Ascending aorta (tissue), 2 donors: ENCODE data around the gene LSM10. TPM values are rescaled to one million over a fixed set of nuclear protein-coding genes. Genes with fewer than 3 reads are reported as not detected.

Experiments used
- DNase-seq, 2 donors: peaks; one replicate each; pipeline ENCODE4 v3.0.0-alpha.2; 2019; ENCODE audit warnings: low spot score in 2 of 2
- H3K27ac ChIP-seq, 2 donors: fragments of 200-600 bp; sonication (generic); one replicate each; pipeline ENCODE4 v1.5.1; 2016 to 2017; ENCODE audit warnings: mild to moderate bottlenecking in 1 of 2
- H3K27me3 ChIP-seq: fragments of 200-600 bp; sonication (generic); one replicate; pipeline ENCODE4 v1.5.1; 2017
- H3K36me3 ChIP-seq, 2 donors: fragments of 200-600 bp; sonication (generic); one replicate each; pipeline ENCODE4 v1.5.1; 2016
- H3K4me1 ChIP-seq, 2 donors: fragments of 200-600 bp; sonication (generic); one replicate each; pipeline ENCODE4 v1.5.1; 2016 to 2017; ENCODE audit warnings: mild to moderate bottlenecking in 1 of 2
- H3K4me3 ChIP-seq, 2 donors: fragments of 200-600 bp; sonication (generic); one replicate each; pipeline ENCODE4 v1.5.1; 2016 to 2017; ENCODE audit warnings: mild to moderate bottlenecking in 1 of 2
- H3K9me3 ChIP-seq, 2 donors: fragments of 200-600 bp; sonication (generic); one replicate each; pipeline ENCODE4 v1.5.1; 2016
- intact Hi-C: fragments of 100-400 bp; cut with DNase I; formaldehyde crosslinking; loops from one replicate; pipeline ENCODE4 v1.15.1; 2023
- total RNA-seq: library from RNA; depleted of rRNA; stranded (reverse); fragments of >200 nt; gene quantifications from one replicate; pipeline ENCODE4 v1.1.0, GENCODE V29; 2016
- TF ChIP-seq, protein P1 (sequence below), 3 experiments: fragments of 200-600 bp in 2 of 3; fragments of 450-650 bp in 1 of 3; sonication (generic) in 2 of 3; IDR thresholded peaks; one replicate each; pipeline ENCODE4 v1.5.1; 2016 to 2019; ENCODE audit warnings: antibody characterized with exemption in 3 of 3, mild to moderate bottlenecking in 1 of 3, moderate library complexity in 1 of 3

The LSM10 gene
- total RNA-seq: 9.8 TPM

DNA sequence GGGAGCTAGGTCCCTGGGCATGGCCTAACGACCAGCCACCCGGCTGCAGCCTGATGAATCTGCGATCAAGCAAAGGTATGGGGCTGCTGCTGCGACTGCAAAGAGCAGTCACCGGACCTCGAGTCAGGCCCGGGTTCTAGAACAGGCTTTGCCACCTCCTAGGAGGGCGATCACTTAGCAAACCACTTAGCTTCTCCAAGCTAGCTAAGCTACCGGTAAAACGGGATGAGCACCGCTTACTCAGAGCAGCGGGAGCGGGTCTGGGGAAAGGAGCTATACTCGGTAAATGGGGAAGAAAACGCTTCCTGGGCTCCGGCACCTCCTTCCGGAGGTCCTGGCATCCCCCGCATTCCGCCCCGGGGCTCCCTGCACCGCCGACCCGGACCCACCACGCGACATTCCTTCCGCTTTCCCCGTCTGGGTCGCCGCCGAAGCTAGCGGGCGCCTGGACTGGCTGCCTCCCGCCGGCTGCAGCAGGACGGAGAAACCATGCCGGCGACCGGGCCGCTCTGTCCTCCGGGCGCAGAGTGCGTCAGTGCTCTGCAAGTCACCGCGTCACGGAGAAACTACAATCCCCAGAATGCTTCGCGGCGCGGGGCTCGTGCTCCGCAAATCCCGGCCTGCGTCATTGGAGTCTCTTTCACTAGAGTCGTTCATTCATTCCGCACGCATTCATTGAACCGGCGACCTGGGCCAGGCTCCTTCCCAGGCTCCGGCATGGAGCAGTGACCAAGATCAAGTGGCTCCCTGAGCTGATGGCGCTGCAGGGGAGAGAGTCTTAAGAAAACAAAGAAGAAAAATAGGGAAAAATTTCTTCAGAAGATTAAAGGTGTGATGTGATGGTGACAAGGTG lies at the start of gene LSM10:
LSM10 (minus strand) TSS at position 531 of the 853 bp plus-strand sequence. CDS start 3,779 bp downstream, outside the sequence.
- Histone ChIP-seq H3K4me1 (peaks cover 0 to 8% of the 10 kb centered on the region in 2 donors), H3K36me3 (peaks cover 14 to 16% of the 10 kb centered on the region in 2 donors), H3K9me3 (no peaks in the 10 kb centered on the region), H3K27ac (peak within 1 kb of the TSS; percentile 85 to 95), H3K27me3 (no peaks in the 10 kb centered on the region), H3K4me3 (peak within 1 kb of the TSS; percentile 75 to 80)
- intact Hi-C loops: loop anchor here (1.0 to 5.0 kb wide), 3 partner anchors 12 to 1155 kb away; partner anchors contain the start of genes OSCP1, SNIP1 and STK40
- DNase-seq: peak; percentile 74 to 97
- TF ChIP-seq, protein P1, sequence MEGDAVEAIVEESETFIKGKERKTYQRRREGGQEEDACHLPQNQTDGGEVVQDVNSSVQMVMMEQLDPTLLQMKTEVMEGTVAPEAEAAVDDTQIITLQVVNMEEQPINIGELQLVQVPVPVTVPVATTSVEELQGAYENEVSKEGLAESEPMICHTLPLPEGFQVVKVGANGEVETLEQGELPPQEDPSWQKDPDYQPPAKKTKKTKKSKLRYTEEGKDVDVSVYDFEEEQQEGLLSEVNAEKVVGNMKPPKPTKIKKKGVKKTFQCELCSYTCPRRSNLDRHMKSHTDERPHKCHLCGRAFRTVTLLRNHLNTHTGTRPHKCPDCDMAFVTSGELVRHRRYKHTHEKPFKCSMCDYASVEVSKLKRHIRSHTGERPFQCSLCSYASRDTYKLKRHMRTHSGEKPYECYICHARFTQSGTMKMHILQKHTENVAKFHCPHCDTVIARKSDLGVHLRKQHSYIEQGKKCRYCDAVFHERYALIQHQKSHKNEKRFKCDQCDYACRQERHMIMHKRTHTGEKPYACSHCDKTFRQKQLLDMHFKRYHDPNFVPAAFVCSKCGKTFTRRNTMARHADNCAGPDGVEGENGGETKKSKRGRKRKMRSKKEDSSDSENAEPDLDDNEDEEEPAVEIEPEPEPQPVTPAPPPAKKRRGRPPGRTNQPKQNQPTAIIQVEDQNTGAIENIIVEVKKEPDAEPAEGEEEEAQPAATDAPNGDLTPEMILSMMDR (IDR thresholded peaks at IDR 0.05): no peak

DNA sequence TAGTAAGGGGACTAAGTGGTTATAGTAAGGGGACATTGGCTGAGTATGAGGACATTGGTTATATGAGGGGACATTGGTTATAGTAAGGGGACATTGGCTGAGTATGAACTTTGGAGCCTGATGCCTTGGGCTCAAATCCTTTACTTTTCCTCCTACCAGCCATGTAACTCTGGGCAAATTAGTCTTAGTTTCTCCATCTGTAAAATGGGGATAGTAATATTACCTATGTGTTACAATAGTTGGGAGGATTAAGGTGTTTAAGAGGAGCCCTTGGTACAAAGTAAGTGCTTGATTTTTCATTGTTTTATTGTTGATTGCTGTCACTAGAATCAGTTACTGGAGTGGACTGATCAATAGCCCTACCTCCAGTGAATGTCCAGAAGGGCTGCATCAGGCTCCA lies 49.7 kb upstream of the LSM10 start:
- Histone ChIP-seq H3K36me3 (no peaks in the 10 kb centered on the region), H3K4me3 (no peak overlapping the region), H3K9me3 (no peaks in the 10 kb centered on the region), H3K27me3 (no peaks in the 10 kb centered on the region), H3K27ac (no peak overlapping the region), H3K4me1 (peaks cover 3 to 8% of the 10 kb centered on the region in 2 donors)
- TF ChIP-seq, protein P1 (IDR thresholded peaks at IDR 0.05): no peak
- no peak for DNase-seq
- intact Hi-C loops: no loop called here

DNA sequence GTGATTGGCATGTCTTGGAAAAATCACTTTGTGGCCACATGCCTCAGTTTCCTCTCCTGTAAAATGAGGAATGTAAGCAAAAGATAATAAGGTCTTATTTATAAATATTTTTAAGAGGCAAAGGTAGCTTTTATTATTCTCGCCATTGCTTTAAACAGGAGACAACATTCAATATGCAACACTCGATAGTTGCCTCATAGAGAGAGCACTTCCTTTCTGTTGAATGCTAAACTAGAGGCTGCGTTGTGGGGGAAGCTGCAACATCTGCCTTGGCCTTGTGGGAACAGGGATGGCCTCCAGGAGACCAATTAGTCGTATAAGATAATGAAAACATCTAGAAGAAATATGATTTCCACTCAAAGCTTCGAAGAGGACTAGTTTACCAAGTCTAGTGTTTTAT lies 49.0 kb upstream of the LSM10 start:
- Histone ChIP-seq H3K27ac (no peak overlapping the region), H3K27me3 (no peaks in the 10 kb centered on the region), H3K36me3 (no peaks in the 10 kb centered on the region), H3K4me1 (peaks cover 3 to 8% of the 10 kb centered on the region in 2 donors), H3K4me3 (no peak overlapping the region), H3K9me3 (no peaks in the 10 kb centered on the region)
- intact Hi-C loops: no loop called here
- DNase-seq: no peak
- TF ChIP-seq, protein P1 (IDR thresholded peaks at IDR 0.05): no peak

DNA sequence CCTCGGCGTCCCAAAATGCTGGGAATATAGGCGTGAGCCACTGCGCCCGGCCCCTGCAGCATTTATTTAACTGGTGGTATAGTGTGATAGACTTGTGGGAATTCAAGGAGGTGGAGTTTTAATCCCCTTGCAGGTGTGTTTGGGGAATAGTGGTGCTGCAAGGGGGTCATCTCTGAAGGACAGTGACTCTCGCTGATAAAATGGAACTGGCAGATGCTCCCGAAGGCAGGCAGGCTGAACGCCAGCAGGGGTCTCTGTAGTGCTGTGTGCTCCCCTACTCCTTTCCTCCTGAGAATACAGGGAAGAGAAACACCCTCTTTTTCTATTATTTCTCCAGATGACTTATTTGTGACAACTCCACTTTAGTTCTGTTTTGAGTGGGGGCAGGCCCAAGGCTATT lies 48.6 kb upstream of the LSM10 start:
- no peak for DNase-seq
- Histone ChIP-seq H3K4me1 (peaks cover 3 to 8% of the 10 kb centered on the region in 2 donors), H3K27me3 (no peaks in the 10 kb centered on the region), H3K36me3 (no peaks in the 10 kb centered on the region), H3K9me3 (no peaks in the 10 kb centered on the region), H3K27ac (no peak overlapping the region), H3K4me3 (no peak overlapping the region)
- TF ChIP-seq, protein P1 (IDR thresholded peaks at IDR 0.05): no peak
- intact Hi-C loops: no loop called here

DNA sequence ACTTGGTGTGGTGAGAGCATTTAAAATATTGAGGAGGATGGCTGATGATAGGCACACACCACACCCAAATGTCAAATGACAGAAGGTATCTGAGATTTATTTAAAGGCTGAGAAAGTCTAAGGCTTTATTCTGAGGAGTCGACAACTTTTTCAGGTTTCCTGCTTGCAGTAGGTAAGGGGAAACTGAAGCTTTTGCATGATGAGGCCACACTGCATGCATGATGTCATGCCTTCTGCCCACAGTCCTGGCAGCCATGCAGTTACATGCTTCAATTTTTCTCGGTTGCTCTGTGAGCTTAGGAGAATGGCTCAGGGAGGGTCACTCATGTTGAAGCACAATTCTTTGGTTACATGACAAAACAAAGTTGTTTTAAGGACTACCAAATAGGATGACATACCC lies 45.6 kb upstream of the LSM10 start:
- intact Hi-C loops: no loop called here
- Histone ChIP-seq H3K9me3 (no peaks in the 10 kb centered on the region), H3K27me3 (no peaks in the 10 kb centered on the region), H3K36me3 (no peaks in the 10 kb centered on the region), H3K4me3 (no peak overlapping the region), H3K27ac (no peak overlapping the region), H3K4me1 (no peaks in the 10 kb centered on the region)
- TF ChIP-seq, protein P1 (IDR thresholded peaks at IDR 0.05): no peak
- no peak for DNase-seq
